GM12875 (cell line): ENCODE results near the gene EMX1.

Experiments
- H3K4me3 ChIP-seq: one replicate; pipeline ENCODE4 v1.5.1; 2011; ENCODE audit warnings: low read depth, low read length, control low read depth
- TF ChIP-seq, protein P1 (sequence below): IDR thresholded peaks from 2 replicates; pipeline ENCODE4 v1.5.1; 2011; ENCODE audit warnings: low read depth, mild to moderate bottlenecking, control low read depth, inconsistent platforms, low read length, moderate library complexity, borderline replicate concordance; ENCODE audit not compliant: insufficient read depth

The EMX1 gene

DNA sequence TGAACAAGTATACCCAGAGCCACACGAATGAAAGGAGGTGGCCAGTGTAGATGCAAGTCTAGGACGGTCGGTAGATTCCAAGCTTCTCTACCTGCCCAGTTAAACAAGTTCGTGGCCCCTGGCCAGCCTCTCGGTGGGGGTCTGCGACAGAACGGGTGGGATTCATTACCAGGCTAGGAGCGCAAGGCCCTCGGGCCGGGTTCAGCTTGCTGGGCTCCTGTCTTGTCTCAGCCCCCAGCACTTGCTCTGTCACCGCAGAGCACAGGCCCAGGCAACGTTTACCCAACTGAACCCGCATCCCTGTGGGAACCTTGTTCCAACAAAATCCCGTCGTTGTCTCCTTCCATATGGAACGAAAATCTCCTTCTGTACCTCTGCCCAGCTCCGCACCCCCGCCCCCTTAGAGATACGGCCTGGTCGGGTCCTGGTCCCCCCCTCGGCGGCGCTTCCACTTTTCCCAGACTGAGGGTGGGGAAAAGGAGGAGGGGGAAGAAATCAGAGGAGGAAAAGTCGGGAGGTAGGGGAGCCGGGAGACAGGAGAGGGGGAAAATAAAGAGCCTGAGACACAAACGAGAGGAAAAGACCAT is 1.9 kb upstream of the EMX1 start:
- TF ChIP-seq, protein P1, sequence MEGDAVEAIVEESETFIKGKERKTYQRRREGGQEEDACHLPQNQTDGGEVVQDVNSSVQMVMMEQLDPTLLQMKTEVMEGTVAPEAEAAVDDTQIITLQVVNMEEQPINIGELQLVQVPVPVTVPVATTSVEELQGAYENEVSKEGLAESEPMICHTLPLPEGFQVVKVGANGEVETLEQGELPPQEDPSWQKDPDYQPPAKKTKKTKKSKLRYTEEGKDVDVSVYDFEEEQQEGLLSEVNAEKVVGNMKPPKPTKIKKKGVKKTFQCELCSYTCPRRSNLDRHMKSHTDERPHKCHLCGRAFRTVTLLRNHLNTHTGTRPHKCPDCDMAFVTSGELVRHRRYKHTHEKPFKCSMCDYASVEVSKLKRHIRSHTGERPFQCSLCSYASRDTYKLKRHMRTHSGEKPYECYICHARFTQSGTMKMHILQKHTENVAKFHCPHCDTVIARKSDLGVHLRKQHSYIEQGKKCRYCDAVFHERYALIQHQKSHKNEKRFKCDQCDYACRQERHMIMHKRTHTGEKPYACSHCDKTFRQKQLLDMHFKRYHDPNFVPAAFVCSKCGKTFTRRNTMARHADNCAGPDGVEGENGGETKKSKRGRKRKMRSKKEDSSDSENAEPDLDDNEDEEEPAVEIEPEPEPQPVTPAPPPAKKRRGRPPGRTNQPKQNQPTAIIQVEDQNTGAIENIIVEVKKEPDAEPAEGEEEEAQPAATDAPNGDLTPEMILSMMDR = no peak
- H3K4me3 ChIP-seq = no peak overlapping the region

DNA sequence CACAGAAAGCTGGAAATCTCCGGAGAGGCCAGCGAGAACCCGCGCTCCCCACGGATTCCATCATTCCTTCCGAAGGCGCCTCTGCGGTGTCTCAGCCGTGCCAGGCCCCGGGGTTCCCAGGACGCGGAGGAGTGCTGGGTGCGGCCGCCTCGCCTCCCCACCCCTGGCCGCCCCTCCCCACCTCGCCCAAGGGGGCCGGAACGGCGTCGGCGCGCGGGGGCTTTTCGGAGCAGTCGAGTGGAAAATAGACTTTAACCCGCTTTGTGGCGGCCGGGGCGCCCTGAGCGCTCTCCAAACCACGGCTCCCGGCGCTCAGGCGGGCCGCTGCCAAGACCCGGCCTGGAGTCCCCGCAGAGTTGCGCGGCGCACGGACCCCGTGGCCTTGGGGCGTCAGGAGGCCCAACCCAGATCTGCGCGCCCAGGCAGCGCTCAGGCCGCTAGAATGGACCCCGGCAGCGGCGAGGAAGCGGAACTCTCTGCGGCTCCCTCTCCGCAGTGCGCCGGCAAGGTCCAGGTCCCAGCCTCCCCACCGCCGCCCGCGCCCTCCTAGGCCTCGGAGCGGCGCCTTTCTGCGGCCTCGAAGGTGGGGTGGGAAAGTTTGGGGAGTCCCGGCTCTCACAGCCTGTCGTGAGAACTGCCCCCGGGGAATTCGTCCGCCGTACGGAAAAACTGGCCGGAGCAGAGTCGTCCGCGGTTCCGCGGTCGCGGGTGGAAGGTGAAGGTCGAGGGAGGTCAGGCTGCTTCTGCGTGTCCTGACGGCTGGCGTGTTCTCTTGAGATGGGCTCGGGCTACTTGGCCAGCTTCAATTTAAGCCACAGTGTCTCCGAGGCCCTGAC is 1.2 kb upstream of the EMX1 start:
- TF ChIP-seq, protein P1 = no peak
- peak overlapping the region; percentile 30 for H3K4me3 ChIP-seq

DNA sequence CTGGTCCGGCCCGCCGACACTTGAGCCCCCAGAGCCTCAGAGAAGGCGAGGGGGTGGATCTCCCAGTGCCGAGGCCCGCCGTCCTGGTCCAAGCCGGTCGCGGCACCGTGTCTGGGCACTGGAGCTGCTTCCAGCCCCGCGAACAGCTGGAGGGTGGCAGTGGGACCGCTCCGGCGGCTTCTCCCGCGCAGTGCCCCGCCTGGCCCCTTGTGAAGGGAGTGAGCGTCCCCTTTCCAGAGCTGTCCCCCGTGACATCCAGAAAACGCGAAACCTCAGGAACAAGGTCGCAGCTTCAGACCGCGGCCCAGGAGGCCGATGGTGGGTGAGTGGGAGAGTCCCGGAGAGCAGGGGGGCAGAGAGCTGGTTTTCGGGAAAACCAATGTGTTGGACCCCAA is 579 bp upstream of the EMX1 start:
- peak overlapping the region; percentile 30 for H3K4me3 ChIP-seq
- TF ChIP-seq, protein P1 = no peak

DNA sequence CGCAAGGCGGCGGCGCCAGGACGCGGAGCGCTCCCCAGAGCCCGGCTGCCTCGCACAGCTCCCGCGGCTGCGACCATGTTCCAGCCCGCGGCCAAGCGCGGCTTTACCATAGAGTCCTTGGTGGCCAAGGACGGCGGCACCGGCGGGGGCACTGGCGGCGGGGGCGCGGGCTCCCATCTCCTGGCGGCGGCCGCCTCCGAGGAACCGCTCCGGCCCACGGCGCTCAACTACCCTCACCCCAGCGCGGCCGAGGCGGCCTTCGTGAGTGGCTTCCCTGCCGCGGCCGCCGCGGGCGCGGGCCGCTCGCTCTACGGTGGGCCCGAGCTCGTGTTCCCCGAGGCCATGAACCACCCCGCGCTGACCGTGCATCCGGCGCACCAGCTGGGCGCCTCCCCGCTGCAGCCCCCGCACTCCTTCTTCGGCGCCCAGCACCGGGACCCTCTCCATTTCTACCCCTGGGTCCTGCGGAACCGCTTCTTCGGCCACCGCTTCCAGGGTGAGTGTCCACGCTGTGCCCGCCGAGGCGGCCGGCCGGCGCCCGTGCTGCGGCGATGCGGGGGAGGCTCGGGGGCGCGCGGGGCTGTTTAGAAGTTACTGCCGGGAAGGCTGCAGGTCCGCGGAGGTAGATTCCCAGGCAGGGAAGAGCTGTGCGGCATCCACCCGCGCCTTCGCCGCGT is 696 bp downstream of the EMX1 start:
- H3K4me3 ChIP-seq = no peak overlapping the region
- TF ChIP-seq, protein P1 = no peak

DNA sequence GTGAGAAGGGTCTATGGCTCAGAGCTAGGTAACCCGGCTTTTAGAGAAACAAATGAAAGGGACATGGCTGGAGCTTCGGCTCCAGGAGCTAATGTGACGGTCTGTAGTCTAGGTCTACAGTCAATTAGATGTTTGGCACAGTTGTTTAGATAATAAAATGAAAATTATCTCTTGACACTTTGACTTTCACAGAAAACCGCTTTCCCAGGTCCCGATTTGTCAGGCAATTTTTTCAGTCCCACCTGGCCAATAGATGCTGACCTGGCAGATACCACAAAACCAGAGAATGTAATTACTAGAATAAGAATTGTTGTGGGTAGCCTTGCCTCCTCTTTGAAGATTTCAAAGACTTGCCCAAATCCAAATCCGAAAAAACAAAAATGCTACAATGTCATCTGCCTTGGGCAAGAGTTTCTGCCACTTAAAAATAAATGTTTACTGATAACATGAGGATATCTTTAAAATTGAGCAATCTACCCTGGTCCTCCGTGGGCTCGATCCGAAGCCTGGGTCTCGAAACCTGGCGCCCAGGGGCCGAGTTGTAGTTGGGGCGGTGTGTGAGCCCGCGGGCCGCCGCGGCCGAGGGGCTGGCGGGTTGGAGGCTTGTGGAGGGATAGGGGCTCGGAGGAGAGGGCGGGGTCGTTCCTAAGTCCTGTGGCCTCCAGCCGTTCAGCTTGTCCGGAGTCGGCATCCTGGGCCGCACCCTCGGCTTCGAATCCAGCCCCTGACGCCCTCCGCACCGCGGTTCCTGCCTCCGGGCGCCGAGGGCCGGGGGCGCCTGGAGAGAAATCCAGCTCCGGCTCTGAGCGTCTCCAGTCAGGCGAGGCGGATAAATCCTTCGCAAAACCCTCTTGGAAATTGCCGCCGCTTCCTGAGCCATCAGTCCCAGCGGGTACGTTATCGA is 2.3 kb downstream of the EMX1 start:
- TF ChIP-seq, protein P1 = no peak
- no peak overlapping the region for H3K4me3 ChIP-seq

DNA sequence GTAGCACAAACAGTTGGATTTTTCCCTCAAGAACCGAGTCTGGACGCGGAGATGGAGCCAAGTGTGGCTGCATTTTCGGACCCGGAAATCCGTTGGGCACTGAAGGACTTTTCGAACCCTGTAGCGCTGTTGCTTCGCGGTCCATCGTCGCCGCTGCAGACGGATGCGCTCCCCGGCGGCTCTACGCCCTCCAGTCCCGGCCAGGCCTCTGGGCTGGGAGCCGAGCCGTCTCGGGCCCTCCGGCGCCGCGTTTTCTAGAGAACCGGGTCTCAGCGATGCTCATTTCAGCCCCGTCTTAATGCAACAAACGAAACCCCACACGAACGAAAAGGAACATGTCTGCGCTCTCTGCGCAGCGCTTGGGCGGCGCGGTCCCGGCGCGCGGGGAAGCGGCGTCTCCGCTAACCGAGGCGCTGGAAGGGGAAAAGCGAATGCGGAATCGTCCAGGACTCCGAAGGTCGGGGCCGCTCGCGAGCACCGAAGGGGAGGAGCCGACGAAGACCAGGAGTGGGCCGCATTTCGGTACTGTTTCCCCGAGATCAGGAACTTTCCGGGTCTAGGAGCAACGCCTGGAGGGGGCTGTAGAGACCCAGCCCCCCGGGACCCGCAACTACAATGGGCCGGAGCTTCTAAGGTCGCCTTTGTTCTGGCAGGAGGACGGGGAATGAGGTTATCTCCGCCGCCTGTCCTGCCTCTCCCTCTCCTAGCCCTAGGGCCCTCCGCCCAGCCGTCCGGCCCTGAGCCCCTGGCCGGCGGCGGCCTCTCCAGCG is 3.2 kb downstream of the EMX1 start:
- TF ChIP-seq, protein P1 = no peak
- no peak overlapping the region for H3K4me3 ChIP-seq
